ENCODE measurements around the gene TFDP1.

The TFDP1 gene

GRCh38 chr13:113652404-113653263 is 68.1 kb downstream of the TFDP1 start:
- in situ Hi-C loops (cut with MboI; ENCODE audit: low sequenced_read_pairs, unreplicated experiment), result no loop called here
- TF ChIP-seq CTCF (IDR thresholded peaks at IDR 0.05; ENCODE audit: borderline replicate concordance, control extremely low read depth, extremely low read depth, insufficient read depth, missing control alignments), result no peak
- DNase-seq (ENCODE audit: low spot score), result no peak

- in situ Hi-C loops (cut with MboI; ENCODE audit: low sequenced_read_pairs, unreplicated experiment), result no loop called here
- TF ChIP-seq CTCF (IDR thresholded peaks at IDR 0.05; ENCODE audit: borderline replicate concordance, control extremely low read depth, extremely low read depth, insufficient read depth, missing control alignments), result no peak
These were observed 69.0 kb downstream of the TFDP1 start for GRCh38 chr13:113653264-113654174.

GRCh38 chr13:113654175-113654560 is 69.6 kb downstream of the TFDP1 start:
- no peak for DNase-seq (ENCODE audit: low spot score)
- in situ Hi-C loops (cut with MboI; ENCODE audit: low sequenced_read_pairs, unreplicated experiment), result no loop called here
- no peak for TF ChIP-seq CTCF (IDR thresholded peaks at IDR 0.05; ENCODE audit: borderline replicate concordance, control extremely low read depth, extremely low read depth, insufficient read depth, missing control alignments)

More at GRCh38 chr13:113653264-113654174, 69.0 kb downstream of the TFDP1 start:
- DNase-seq (ENCODE audit: low spot score), result no peak

GRCh38 chr13:113654591-113655345 is 70.2 kb downstream of the TFDP1 start:
- no peak for TF ChIP-seq CTCF (IDR thresholded peaks at IDR 0.05; ENCODE audit: borderline replicate concordance, control extremely low read depth, extremely low read depth, insufficient read depth, missing control alignments)
- in situ Hi-C loops (cut with MboI; ENCODE audit: low sequenced_read_pairs, unreplicated experiment), result no loop called here

GRCh38 chr13:113655346-113656002 is 70.9 kb downstream of the TFDP1 start:
- DNase-seq (ENCODE audit: low spot score), result no peak
- no peak for TF ChIP-seq CTCF (IDR thresholded peaks at IDR 0.05; ENCODE audit: borderline replicate concordance, control extremely low read depth, extremely low read depth, insufficient read depth, missing control alignments)

More at GRCh38 chr13:113654591-113655345, 70.2 kb downstream of the TFDP1 start:
- DNase-seq (ENCODE audit: low spot score), result no peak

More at GRCh38 chr13:113655346-113656002, 70.9 kb downstream of the TFDP1 start:
- in situ Hi-C loops (cut with MboI; ENCODE audit: low sequenced_read_pairs, unreplicated experiment), result no loop called here

Measured in GM13976 (cell line).